GM18511 (cell line): ENCODE results near the gene STPG1.

Experiments used
- ATAC-seq: cut with Tn5 transposase; IDR thresholded peaks from one replicate; pipeline ENCODE4 v1.9.1; 2021; ENCODE audit warnings: mild to moderate bottlenecking, moderate library complexity; ENCODE audit not compliant: unreplicated experiment

STPG1 gene

GRCh38 chr1:24373710-24374109 lies 39.9 kb downstream of the STPG1 start:
- no peak for ATAC-seq

DNA sequence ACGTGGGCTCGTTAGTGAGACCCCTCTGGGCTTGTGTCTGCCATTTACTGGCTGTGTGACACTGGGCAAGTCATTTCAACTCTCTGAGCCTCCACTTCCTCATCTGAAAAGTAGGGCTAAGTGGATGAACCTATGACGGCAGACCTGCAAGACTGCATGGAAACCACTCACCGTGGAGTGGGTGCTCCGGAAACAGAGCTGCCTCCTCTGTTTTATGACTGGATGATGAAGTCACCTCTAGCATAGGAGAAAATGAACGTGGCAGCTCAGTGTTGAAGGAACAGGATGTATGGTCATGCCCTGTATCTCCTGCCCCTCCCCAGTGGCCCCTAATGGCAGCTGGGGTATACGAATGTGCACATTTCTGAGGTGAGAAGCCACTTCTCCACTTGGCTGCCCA lies 40.5 kb downstream of the STPG1 start:
- peak; percentile 56 for ATAC-seq

DNA sequence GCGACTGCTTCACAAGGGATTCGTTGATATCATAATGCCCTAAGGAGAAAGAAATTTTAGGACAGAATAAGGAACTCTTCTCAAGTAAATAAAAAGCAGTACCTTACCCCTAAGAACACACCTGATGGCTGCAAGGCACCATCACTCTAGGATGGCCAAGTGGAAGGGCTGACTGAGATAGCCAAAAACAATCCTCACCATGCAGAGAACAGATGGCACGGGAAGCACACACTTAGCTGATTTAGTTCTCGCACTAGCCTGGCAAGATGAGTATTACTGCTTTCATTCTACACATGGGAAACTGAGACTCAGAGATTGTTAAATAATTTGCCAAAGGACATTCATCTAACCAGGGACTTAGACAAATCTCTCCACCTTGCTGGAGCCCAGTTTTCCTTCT lies 43.8 kb downstream of the STPG1 start:
- no peak for ATAC-seq

GRCh38 chr1:24369199-24369598 lies 44.4 kb downstream of the STPG1 start:
- ATAC-seq, result no peak

- no peak for ATAC-seq
Observed at GRCh38 chr1:24366707-24367106, 46.9 kb downstream of the STPG1 start.

DNA sequence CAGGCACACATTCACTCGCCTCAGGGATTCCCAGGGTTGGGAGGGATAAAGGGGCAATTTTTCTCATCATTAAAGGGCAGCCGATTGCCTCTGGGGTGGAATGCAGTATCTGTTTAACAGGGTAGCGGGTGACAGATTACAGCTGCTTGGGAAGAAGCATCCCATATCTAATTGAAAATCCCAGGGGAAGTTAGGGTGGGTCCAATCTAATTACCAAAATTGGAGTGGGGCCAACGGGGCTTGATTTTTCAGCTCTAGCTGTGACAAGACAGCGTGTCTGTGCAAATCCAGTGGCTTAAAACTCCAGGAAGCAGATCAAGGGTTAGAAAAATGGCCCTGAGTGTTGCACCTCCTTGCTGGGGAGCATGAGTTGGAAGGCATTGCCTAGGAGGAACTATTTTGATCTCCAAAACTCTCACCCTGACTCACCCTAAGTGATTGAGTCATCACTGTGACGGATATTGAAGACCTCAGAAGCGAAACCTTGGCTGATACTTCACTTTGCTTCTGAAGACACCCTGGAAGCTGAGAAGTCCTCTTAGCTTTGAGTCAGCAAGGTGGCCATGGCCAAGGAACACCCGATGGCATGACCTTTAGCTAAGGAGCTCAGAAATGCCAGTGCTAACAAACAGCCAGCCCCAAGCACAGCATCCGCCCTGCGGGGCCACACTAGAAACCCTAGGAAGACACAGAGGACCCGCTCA lies 48.5 kb downstream of the STPG1 start:
- ATAC-seq, result peak; percentile 75

DNA sequence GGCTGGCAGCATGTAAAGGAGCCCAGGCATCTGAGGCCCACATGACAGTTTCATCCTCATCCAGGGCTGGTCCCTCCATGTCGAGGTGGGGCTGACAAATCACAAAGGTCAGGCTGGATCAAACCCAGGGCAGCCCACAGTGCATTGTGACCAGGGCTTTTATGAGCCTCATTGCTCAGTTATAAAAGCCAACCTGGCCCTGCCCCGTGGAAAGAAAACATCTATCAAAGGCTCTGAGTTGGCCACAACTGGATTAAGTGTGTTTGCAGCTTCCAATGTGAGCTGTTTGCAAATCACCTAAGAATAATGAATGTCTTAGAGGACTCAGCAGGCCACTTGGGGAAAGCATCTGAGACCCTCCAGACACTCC lies 49.0 kb downstream of the STPG1 start:
- no peak for ATAC-seq

- ATAC-seq, result no peak
Observed at GRCh38 chr1:24363994-24364393, 49.6 kb downstream of the STPG1 start.

DNA sequence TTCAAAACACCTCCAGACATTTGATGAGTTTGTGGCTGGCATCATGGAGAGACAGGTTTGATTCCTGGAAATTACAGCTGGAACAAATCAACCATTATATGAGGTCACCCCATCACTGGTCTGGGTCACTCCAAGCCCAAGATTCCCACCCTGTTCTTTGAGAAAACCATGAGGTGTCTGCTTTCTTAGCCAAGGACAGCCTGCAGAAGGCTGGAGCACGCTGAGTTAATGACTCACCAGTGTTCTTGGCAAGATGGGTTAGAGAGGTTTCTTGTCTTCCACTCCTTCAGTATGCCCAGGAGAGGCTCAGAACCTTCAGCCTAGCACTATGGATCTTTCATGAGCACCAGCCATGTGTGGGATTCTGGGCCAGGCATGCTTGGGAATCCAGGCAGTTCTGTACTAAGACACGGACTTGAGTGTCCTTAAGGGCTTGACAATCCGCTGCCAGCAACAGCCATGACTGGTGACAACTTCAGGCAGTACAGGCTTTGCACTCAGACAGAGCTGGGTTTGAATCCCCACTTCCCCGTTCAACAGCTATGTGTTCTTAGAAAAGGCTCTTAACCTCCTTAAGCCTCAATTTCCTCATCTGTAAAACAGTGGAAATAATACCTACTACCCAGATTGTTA lies 50.5 kb downstream of the STPG1 start:
- ATAC-seq, result no peak

- ATAC-seq, result no peak
Observed at GRCh38 chr1:24362396-24362795, 51.2 kb downstream of the STPG1 start.

DNA sequence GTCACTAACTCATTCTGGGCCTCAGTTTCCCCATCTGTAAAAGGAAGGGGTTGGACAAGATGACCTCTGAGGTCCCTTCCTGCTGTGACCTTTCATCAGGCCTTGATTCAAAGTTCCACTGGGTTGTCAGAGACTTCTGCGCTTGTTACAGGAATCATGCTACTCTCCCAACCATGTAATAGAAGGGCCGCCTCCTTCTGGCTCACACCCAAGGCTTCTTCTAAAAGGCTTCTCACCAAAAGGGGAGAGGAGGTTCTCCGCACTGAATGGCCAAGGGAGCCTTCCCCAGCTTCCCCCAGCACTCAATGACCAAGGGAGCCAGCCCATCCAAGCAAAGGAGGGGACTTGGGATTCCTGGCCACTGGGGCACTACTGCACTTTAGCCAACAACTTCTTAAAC lies 51.8 kb downstream of the STPG1 start:
- no peak for ATAC-seq

DNA sequence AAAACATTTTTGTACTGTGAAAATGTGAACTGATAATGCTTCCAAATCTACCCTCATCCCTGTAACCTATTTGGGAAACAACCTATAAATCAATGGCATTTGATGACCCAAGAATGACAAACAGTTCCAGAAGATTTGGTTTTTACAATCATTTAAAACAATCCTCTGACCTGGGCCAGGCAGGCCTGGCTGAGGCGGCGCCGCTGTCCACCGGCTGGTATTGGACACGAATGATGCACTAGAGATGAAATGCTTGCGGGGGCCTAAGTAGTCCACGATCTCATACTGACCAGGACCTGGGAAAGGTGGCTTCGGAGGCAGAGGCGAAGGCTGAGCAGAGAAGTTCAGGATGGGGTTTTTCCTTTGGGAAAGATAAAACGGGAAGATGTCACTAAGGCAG lies 52.9 kb downstream of the STPG1 start:
- no peak for ATAC-seq

GRCh38 chr1:24357038-24357437 lies 56.5 kb downstream of the STPG1 start:
- ATAC-seq, result no peak

- ATAC-seq, result no peak
Observed at GRCh38 chr1:24355466-24355865, 58.1 kb downstream of the STPG1 start.

DNA sequence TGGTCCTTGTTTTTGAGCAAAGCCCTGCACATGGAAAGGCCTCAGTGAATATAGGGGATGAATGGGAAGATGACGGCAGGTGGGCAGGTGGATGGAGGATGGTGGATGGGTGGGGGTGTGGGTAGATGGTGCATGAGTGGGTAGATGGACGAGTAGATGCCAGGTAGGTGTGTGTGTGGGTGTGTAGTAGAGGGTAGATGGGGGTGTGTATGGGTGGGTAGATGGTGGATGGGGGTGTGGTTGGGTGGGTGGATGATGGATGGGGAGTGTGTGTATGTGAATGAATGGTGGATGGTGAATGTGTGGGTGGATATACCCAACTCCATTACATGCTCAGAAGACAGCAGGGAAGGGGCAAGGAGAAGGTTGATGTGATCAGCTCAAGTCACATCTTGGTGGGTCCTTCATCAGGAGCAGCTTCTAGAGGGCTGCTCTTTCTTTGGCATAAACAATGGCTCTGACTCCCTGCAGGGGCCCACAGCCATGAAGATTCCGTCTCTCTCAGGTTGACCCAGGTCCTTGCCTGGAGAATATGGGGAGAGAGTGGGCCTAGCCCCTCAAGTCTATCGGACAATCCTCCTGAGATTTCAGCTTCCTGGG lies 60.2 kb downstream of the STPG1 start:
- no peak for ATAC-seq

DNA sequence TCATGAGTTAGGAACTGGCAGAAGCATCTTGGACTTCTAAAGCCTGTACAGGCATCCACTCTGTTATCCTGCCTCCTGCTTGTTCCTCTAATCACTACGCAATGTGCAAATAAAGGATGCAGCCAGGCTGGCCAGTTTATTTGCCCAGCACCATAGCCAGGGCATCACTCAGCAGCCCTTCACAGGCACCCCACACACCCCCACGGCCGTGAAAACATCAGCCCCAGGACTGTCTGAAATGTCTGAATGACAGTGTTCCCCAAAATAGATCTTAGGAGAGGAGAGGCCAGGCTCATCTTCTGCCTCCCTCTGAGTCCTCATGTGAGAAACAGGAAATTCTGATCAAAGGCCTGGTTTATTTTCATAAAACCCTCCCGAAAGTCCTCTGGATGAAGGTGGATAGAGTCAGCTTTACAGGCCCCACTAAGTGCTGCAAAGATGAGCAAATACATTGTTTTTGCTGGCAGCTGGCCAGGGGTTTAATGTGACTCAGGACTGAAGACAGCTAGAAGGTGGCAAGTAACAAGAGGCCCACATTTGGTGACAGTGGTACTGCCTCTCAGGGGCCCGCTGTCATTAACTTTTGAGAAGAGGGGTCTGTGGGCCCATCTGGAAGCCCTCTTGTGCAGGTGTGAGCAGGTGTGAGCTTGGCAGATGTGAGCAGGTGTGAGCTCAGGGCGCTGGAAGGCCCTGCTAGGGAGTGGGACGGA lies 61.5 kb downstream of the STPG1 start:
- ATAC-seq, result no peak

GRCh38 chr1:24351247-24351646 lies 62.3 kb downstream of the STPG1 start:
- peak; percentile 60 for ATAC-seq

- ATAC-seq, result no peak
Observed at GRCh38 chr1:24349891-24350290, 63.7 kb downstream of the STPG1 start.

- ATAC-seq, result no peak
Observed at GRCh38 chr1:24348196-24348595, 65.4 kb downstream of the STPG1 start.

GRCh38 chr1:24347159-24347934 lies 66.2 kb downstream of the STPG1 start:
- ATAC-seq, result no peak

GRCh38 chr1:24345334-24345733 lies 68.2 kb downstream of the STPG1 start:
- ATAC-seq, result no peak
